ENCODE data around the gene SFMBT2. TPM values are rescaled to one million over a fixed set of nuclear protein-coding genes. Genes with fewer than 3 reads are reported as not detected.

SFMBT2 gene
- total RNA-seq, 2 experiments from 2014 or later = 23.8 to 27.6 TPM

GRCh38 chr10:7401782-7402181 is 9.1 kb downstream of the SFMBT2 start:
- no peak overlapping the region for H3K27ac Mint-ChIP-seq
- intact Hi-C loops (cut with micrococcal nuclease) = no loop called here
- DNase-seq = no peak
- H3K4me1 Mint-ChIP-seq (ENCODE audit: low read depth) = peaks cover 75% of the 10 kb centered on the region
- POLR2A ChIA-PET = interaction anchor here (1.1 kb wide), 1 partner anchor 121 kb away, joined by 3 read pairs; no protein-coding TSS in a partner anchor
- H3K9me3 Mint-ChIP-seq = peaks cover 2% of the 10 kb centered on the region
- CTCF ChIA-PET = interaction anchor here (1.3 kb wide), 1 partner anchor 10 kb away, joined by 3 read pairs; no protein-coding TSS in a partner anchor
- no peaks in the 10 kb centered on the region for H3K27me3 Mint-ChIP-seq
- no peak for ATAC-seq
- TF ChIP-seq CTCF (IDR thresholded peaks at IDR 0.05) = no peak
- H3K4me3 Mint-ChIP-seq = no peak overlapping the region
- peaks cover 36% of the 10 kb centered on the region for H3K36me3 Mint-ChIP-seq (ENCODE audit: low read depth)

- Mint-ChIP-seq H3K4me3 (no peak overlapping the region), H3K27ac (no peak overlapping the region), H3K4me1 (ENCODE audit: low read depth) (peaks cover 74% of the 10 kb centered on the region), H3K36me3 (ENCODE audit: low read depth) (peaks cover 39% of the 10 kb centered on the region), H3K27me3 (no peaks in the 10 kb centered on the region), H3K9me3 (peaks cover 2% of the 10 kb centered on the region)
- CTCF ChIA-PET = interaction anchor here (1.3 kb wide), 1 partner anchor 10 kb away, joined by 3 read pairs; no protein-coding TSS in a partner anchor
- no peak for DNase-seq
- no peak for ATAC-seq
- no peak for TF ChIP-seq CTCF (IDR thresholded peaks at IDR 0.05)
- POLR2A ChIA-PET = no interaction called here
- intact Hi-C loops (cut with micrococcal nuclease) = no loop called here
These were observed 9.7 kb downstream of the SFMBT2 start for GRCh38 chr10:7401156-7401555.

- intact Hi-C loops (cut with micrococcal nuclease) = no loop called here
- Mint-ChIP-seq H3K9me3 (peaks cover 2% of the 10 kb centered on the region), H3K27me3 (no peaks in the 10 kb centered on the region), H3K4me3 (no peak overlapping the region), H3K27ac (no peak overlapping the region), H3K36me3 (ENCODE audit: low read depth) (peaks cover 35% of the 10 kb centered on the region), H3K4me1 (ENCODE audit: low read depth) (peaks cover 73% of the 10 kb centered on the region)
- TF ChIP-seq CTCF (IDR thresholded peaks at IDR 0.05) = no peak
- POLR2A ChIA-PET = interaction anchor here (0.6 kb wide), 1 partner anchor 185 kb away, joined by 3 read pairs; no protein-coding TSS in a partner anchor
- ATAC-seq (no peak), DNase-seq (no peak)
- CTCF ChIA-PET = no interaction called here
These were observed 10.6 kb downstream of the SFMBT2 start for GRCh38 chr10:7400068-7400715.

GRCh38 chr10:7399533-7399932 is 11.3 kb downstream of the SFMBT2 start:
- H3K9me3 Mint-ChIP-seq = peaks cover 2% of the 10 kb centered on the region
- H3K27ac Mint-ChIP-seq = no peak overlapping the region
- H3K4me1 Mint-ChIP-seq (ENCODE audit: low read depth) = peaks cover 70% of the 10 kb centered on the region
- TF ChIP-seq CTCF (IDR thresholded peaks at IDR 0.05) = no peak
- DNase-seq (no peak), ATAC-seq (no peak)
- no peak overlapping the region for H3K4me3 Mint-ChIP-seq
- POLR2A ChIA-PET = no interaction called here
- H3K36me3 Mint-ChIP-seq (ENCODE audit: low read depth) = peaks cover 30% of the 10 kb centered on the region
- no peaks in the 10 kb centered on the region for H3K27me3 Mint-ChIP-seq
- CTCF ChIA-PET = no interaction called here
- intact Hi-C loops (cut with micrococcal nuclease) = no loop called here
